Activated CD8-positive, alpha-beta memory T cell treated with anti-CD3 and anti-CD28 coated beads for 4 hours (primary cell): Measurements from ENCODE around the gene WDR90.
"Not testable (repeated sequence)": the region's sequence is repeated elsewhere in the genome, so short reads cannot be mapped to it uniquely, and the experiment has no call there.

Experiments used
- DNase-seq, 2 donors: peaks; one replicate each; pipeline ENCODE4 v3.0.0-alpha.2; 2020; ENCODE audit warnings: low read depth in 2 of 2

WDR90 gene

DNA sequence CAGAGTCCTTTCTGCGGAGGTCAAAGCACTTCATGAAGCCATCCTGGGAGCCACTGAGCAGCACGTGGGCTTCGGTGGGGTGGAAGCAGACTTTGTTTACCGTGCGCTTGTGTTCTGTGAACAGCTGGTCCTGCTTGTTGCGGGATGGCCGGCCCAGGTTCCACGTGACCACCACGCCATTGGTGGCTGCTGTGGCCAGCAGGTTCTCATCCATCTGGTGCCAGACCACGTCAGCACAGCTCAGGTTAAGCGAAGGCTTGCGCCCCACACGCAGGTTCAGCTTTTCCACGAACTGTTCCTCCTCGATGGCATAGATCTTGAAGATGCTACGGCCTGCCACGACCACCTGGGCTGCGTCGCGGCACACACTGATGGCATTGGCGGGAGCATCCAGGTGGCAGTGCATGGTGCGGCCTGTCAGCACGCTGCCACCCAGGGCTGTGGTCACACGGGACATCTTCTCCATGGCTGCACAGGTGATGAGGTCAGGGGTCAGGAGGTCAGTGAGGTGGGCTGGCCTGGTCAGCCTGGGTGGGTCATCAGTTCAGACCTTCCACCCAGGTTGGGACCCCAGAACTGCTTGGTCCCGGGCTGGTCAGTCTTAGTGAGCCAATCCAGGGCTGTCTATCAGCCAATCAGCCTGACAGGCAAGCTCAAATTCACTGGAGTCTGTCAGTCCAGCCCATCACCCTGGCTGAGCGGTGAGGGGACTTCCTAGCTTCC lies 40.2 kb downstream of the WDR90 start:
- DNase-seq: no peak

DNA sequence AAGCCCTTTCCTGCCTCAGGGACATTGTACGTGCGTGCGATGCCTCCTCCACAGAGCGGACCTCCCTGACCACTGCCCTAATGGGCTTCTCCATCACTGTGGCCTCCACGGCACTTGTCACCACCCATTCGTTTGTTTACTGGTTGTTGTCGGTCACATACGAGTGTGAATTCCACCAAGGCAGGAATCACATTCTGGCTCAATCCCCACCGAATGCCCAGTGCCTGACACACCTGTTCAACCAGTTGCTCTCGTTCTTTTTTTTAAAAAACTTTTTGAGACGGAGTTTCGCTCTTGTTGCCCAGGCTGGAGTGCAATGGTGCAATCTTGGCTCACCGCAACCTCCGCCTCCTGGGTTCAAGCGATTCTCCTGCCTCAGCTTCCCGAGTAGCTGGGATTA lies 42.1 kb downstream of the WDR90 start:
- DNase-seq: not testable (repeated sequence)

DNA sequence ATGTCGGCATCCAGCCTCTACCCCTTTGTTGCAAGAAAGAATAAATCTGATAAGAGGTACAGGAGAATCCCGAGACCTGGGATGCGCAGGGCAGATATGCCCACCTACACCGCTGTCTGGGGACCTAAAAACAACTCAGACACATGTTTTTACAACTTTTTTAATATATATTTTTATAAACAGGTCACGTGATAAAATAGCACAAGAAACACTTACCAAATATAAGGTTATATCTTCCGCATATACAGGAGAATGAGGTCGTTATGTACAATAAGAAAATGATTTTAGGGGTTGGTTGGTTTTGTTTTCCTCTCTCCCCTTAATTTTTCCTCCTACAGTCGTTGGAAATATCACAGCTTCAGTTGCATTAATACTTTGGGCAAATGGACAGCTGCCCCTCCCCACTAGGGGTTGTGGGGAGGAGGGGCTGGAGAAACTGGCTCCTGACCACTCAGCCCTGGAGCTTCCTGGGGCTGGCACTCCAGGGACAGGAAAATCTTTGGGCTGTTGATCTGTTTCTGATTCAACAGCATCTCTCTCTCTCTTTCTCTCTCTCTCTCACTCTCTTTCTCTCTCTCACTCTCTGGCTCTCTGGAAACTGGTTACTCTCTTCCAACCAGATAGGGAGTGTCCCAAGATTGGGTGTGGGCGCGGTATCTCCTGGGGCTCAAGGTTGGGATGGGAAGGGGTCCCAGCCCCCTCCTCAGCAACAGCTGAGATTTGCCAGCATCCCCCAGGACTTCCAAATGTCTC lies 43.4 kb downstream of the WDR90 start:
- DNase-seq: no peak

DNA sequence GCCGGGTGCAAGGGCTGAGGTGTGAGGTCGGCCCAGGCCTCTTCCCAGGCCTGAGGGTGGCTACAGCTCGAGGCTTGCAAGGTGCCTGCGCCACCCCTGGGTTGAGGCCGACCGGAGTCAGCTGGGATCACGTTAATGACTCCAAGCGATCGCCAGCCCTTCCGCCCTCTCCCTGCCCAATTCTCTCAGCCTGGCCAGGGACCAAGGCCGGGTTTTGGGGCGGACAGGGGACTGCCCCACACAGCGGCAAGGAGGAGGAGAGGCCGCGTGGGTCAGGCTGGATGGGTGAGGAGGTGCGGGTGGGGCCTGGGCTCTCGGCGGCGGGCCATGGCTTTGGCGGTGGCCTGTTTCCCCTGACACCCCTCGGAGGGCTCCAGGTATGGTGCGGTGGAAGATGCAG lies 44.2 kb downstream of the WDR90 start:
- DNase-seq: no peak

DNA sequence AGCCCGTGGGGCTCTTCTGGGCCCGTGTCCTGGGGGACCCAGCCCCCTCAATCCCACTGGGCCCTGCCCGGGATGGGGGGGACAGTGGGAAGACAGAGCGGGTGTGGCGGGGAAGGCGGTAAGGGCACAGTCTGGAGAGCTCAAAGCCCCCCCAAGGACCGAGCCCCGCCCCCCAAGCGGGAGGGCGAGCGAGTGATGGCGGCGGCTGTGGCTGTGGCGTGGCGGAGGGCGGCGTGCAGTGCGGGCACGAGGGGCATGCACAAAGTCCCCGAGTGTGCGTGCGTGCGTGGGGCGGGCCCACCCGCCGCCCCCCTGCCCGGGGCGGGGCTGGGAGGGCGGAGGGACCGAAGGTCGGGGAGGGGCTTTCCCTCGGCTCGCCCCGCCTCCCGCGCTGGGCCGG lies 44.6 kb downstream of the WDR90 start:
- no peak for DNase-seq

DNA sequence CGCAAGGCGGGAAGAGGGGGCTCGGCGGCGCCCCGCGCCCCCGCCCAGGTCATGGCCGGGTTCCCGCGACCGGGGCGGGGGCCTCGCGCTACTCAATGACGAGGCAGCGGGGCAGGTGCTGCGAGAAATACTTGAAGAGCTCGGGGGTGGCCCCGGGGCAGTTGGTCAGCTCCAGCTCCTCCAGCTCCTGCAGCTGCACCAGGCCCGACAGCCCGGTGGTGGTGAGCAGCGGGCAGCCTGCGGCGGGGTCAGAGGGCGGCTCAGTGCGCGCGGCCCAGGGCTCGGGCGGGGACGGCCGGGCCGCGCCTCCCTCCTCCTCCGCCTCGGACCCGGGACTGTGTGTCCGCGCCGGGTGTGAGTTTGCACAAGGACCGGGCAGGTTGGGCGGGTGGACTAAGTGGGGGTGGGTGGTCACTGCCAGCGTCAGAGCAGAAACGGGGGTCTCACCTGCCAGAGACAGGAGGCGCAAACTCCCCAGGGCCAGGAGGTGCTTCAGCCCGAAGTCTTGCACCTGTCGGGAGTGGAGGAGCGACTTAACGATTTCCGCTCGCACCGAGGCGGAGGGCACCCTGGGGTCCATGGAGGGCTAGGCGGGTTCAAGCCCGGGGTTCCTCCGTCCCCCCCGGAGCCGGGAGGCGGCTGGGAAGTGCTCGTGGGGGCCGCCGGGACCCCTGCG lies 45.2 kb downstream of the WDR90 start:
- no peak for DNase-seq

DNA sequence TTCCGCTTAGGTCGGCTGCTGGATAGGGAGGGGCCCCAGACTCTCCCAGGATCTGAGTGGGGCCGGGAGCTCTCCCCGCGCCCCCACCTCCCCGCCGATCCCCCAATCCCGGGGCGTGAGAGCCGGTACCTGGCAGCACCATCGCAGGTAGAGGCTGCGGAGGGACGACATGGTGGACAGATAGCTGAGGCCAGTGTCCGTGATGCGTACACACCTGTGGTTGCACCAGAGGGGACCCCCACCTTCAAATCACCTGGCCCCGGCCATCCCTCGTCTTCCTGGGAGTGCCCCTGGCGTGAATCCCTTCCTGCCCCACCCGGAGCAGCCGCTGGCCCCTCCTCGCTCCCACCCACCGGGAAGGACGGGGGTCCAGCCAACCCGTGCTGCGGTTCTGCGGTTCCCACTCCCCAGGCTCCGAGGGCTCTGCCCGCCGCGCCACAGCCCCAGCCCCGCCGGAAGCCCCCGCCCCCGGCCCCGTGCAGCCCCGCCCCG lies 45.7 kb downstream of the WDR90 start:
- DNase-seq: no peak

DNA sequence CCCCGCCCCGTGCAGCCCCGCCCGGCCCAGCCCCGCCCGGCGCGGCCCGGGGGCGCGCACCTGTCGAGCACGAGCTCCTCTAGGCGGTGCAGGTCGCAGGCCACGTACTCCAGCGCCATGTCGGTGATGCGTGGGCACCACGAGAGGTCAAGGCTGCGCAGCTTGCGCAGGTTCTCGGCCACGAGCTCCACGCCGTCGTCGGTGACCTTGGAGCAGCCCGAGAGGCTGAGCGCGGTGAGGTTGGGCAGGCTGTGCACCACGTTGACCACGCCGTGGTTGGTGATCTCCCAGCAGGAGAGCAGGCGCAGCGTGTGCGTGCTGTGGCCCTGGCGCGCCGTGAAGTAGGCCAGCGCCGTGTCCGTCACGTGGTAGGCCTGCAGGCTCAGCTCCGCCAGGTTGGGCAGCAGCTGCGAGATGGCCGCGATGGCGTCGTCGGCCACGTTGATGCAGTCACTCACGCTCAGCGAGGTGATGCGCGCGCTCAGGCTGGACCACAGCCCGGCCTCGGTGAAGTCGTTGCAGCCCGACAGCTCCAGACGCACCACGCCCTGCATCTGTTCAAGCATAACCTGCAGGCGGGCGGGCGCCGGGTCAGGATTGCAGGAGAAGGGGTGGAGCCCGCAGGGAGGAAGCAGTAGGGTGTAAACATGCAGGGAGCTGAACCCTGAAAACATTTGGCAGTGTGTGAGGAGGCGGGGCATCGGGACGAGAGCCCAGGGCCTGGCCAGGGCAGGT lies 46.4 kb downstream of the WDR90 start:
- DNase-seq: no peak

DNA sequence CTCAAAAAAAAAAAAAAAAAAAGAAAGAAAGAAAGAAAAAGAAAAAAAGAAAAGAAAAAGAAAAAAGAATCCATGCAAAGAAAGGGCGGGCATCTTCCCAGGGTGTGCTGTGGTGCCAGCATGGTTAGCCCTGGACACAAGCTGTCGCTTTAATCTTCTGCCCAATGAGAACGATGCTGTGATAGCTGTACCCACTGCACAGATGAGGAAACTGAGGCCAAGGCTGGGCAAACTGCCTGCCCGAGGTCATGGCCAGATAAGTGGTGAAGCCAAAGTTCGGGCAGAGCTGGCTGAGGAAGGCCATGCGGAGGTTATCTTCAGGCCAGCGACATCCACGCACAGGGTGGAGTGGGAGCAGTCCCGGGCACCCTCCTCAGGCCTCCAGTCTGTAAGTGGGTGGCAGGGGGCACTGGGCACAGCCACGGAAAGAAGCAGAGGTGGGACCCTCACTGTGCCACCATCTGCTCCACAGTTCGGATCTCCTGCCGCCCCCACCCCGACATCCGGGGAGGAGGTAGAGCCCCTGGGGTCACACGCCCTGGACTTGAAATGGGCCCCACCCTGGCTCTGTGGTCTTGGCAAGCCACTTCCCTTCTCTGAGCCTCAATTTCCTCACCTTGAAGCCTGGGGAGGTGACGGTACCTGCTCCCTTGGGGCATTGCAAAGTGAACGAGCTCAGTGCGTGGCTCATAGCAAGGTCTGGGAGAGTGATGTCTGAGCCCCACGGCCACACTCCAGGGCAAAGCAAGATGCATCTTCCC lies 49.9 kb downstream of the WDR90 start:
- DNase-seq: no peak

DNA sequence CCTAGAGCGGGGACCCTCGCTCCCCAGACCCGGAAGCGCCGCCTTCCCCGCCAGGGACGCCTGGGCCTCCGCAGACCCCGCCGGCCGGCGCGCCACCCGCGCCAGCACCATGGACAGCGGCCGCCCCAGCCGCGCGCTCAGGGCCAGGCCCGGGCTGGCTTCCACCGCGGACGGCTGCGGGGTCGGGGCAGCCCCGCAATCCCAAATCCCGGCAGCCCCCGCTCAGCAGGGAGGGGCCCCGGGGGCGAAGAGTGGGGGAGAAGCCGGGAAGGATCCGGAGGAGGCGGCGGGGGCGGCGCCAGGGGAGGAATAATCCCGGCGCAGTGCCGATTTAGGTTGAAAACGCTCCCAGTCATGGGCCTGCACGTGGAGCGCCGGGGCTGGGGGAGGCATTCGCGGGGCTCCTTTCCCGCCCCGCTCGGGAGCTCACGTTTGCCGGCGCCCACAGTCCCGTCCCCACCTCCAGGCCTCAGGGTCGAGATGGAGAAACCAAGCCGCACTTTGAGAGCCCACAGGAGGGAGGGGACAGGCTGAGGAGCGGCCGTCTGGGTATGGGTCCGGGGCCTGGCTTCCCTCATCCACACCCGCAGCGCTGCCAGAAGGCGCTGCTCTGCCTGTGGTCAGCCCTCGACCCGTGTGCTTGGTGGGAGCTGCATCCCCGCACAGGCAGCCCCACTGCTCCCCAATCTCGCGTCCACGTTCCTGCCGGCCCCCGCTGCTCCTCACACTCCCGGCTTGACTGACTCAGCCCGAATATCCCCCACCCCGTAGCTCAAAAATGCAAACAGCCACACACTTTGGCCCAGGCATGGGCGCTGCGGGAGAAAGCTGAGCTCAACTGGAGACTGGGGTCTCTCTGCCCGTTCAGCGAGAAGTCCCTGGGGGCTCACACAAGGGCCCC lies 51.8 kb downstream of the WDR90 start:
- no peak for DNase-seq

DNA sequence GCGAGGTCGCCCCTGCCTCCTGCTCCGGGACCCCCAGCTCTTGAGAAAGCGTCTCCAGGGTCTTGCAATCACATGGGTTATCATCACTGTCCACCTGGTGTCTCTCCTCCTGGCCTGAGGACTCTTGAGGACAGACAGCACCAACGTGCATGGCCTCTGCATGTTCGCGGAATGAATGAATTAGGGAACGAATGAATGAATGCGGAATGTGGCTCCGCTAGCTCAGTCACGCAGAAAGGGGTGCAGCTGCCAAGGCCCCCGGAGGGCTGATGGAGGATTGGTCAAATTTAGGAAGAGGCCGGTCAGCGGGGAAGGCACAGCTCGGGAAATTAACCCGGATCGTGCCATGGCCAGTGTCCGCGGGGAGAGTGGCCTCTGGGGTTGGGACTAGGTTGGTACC lies 53.2 kb downstream of the WDR90 start:
- DNase-seq: no peak

DNA sequence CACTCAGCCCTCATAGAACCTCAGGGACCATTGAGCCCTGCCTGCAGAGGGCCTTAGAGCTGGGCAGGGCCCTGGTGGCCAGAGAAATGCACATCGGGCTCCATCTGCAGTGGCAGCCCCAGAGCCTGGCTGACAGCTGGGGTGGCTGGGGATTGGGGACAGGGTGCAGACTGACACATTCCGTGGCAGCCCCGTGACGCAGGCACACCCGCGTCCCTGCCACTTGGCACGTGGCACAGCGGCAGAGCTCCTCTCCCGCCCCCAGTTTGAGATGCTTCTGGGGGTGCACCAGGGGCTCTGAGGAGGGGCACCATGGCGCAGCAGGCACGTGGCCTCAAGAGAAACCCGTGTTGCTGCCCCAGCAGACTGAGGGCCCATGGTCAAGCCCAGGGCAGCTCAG lies 54.2 kb downstream of the WDR90 start:
- DNase-seq: no peak

DNA sequence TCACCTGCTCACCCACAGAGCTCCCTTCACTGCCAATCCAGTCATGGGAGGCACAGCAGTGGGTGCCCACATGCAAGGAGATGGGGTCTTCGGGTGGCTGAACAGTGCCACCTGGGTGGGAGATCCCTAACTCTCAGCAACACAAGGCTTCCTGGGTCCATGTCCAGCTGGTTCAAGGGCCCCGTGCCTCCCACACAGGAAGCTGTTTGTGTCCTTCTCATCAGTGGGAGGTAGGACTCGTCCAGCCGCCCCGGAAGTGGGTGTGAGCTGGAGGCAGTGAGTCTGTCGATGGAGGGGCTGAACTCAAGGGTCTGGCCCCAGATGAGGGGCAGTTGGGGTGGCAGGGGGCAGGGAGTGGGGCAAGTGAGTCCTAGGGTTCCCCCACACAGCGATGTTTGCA lies 54.9 kb downstream of the WDR90 start:
- DNase-seq: no peak

DNA sequence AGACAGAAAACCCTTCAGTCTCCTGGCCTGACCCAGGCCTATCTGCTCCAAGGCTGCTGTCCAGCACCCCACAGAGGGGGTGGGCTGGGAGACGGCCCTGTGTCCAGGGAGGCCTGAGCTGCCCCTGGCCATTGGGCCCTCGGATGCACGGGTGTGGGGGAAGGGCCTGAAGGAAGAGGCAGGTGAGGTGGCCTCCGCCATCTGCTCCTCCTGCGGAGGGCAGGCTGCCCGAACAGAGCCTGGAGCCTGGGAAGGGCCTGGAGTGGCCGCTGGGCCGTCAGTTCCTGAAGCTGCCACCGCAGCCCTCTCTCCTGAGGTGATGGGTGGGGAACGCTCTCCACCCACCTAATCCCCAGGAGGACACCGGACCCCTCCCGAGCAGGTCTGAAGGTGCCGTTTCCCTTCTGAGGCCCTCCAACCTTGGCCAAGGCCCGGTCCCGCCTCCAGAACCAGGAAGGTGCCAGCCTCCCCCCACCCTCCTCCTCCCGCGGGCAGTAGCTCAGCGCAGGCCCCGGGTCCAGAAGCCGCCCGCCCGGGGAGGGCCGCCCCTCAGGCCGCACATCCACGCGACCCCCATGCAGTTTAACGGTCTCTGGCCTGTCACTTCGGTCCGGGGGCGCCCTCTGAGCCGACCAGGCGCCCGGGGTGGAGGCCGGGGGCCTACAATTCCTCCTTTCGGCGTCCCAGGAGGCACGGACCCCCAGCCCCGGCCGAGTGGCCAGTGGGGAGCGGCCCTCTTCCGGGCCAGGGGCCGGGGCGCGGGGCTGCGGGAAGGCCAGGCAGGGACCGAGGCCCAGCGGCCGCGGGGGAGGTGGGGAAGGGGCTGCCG lies 55.6 kb downstream of the WDR90 start:
- DNase-seq: no peak

DNA sequence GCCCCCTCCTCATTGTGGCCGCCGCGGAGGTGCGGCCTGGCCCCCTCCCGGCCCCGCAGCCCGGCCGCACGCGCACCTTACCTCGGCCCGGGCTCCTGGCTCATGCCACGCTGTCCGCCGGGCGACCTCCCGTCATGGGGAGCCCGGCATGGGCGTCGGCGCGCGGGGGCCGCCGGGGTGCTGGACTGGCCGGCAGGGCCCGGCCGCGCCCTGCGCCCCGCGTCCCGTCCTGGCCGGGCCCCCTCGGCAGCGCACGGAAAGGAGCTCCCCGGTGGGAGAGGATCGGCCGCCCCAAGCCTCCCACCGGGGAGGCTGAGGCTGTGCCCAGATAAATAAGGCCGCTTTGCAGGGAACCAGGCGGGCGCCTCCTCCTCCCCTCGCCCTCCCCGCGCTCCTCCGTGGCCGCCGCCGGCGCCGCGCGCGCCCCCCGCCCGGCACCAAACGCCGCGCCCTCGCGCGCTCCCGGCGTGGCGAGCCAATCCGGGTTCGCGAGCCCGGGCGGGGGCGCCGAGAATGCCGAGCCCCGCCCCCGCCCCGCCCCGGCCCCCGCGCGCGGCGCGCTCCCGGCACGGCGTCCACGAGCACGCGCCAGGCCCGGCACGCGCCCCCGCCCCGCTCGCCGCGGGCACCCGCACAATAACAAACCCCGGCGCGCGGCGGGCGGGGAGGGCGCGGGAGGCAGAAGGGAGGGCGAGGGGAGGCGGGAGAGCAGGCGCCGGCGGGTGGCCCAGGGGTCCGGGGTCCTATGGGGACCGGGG lies 56.4 kb downstream of the WDR90 start, which contains the start of gene FBXL16:
TSS of gene FBXL16 (minus strand) at position 371 of the 758 bp plus-strand sequence. CDS start 8,396 bp downstream, outside the sequence.
- DNase-seq: no peak

DNA sequence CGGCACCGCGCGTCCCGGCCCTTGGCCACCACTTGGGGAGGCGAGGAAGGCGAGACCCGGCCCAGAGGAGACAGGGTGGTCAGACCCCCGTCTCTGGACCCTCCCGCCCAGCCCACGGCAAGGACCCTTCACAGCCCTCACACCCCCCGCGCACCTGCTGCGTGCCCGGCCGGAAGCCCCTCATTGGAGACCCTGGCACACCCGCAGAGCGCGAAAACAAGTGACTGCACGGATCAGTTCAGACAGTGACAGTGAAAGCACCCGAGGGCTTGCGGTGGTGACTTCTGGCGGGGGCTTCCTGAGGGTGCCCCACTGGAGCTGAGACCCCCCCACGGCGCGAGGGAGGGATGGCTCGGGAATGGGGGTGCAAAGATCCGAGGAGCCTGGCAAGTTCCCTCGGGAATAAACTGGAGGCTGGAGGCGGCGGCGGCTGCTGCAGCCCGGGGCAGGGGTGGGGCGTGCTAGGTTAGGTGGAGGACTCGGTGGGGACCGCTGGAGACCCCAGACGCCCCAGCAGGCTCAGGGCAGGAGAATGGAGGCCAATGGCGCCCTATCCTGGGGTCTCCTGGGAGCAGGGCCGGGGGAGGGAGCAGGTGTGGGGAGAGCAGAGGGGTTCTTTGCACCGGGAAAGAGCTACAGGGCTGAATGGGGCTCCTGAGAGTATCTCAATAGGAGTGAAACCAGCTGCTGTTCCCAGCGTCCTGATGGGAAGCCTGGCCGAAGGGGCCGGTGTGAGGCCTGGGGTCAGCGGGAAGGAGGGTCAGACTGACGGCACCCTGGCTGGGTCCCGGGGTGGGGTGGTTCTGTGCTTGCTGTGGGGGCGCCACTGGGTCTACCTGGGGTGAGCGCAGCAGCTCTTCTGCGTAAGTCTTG lies 57.3 kb downstream of the WDR90 start:
- DNase-seq: no peak

DNA sequence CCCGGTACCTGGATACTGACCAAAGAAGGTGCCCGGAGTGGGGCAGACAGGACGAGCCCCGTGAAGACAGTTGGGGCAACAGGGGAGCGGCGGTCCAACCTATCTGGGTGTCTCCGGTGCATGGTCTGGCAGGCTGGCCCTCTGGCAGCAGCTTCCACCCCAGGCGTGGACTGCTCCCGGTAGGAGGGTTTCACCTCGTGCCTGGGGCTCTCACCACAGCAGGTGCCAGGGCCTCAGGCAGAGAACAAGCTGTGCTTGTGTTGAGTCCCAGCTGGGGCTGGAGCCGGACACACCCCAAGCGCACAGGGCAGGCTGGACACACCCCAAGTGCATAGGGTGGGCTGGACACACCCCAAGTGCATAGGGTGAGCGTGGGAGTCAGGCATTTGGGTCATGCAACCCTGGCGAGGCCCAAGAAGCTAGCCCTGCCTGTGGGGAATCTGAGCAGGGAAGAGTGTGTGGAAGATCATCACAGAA lies 57.9 kb downstream of the WDR90 start:
- DNase-seq: no peak
